ENCODE measurements around the gene BPHL.
"Not testable (repeated sequence)": the region's sequence is repeated elsewhere in the genome, so short reads cannot be mapped to it uniquely, and the experiment has no call there.

BPHL gene

DNA sequence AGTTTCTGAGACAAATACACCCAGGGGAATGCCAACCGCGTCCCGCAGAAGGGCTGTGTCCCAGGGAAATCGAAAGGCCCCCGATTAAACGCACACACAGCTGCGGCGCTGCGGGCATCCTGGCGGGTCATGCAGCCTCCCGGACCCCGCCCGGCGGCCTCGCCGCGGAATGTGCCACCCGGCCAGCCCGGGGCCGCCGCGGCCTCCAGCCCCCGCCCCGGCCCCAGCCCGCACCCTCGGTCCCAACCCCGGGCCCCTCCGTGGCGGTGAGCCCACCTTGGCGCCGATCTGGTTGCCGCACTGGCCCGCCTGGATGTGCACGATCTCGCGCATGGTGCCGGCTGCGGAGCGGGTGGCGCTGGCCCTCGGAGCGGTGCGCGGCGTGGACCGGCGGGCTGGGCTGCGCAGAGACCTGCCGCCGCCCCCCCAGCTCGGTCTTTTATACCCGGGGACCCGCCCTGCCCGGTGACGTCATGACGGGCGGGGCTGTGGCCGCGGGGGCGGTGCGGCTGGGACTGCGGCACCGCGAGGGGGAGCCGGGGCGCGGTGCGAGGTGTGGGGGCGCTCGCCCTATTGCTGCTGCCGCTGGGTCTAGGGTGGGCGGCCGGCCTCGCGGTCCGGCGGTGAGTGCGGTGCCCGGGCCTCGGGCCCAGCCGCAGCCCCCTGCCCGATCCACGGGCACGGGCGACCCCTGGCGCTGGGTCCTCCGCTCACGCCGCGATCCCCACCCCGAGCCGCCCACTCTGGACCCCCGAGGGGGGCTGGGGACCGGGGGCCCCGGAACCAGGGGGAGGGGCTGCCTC is 38.8 kb downstream of the BPHL start, which contains the start of gene TUBB2A:
TSS of gene TUBB2A (minus strand) at position 414 of the 803 bp plus-strand sequence. CDS start at position 333, 81 bp downstream.
- peak; percentile 85 to 88 for DNase-seq

DNA sequence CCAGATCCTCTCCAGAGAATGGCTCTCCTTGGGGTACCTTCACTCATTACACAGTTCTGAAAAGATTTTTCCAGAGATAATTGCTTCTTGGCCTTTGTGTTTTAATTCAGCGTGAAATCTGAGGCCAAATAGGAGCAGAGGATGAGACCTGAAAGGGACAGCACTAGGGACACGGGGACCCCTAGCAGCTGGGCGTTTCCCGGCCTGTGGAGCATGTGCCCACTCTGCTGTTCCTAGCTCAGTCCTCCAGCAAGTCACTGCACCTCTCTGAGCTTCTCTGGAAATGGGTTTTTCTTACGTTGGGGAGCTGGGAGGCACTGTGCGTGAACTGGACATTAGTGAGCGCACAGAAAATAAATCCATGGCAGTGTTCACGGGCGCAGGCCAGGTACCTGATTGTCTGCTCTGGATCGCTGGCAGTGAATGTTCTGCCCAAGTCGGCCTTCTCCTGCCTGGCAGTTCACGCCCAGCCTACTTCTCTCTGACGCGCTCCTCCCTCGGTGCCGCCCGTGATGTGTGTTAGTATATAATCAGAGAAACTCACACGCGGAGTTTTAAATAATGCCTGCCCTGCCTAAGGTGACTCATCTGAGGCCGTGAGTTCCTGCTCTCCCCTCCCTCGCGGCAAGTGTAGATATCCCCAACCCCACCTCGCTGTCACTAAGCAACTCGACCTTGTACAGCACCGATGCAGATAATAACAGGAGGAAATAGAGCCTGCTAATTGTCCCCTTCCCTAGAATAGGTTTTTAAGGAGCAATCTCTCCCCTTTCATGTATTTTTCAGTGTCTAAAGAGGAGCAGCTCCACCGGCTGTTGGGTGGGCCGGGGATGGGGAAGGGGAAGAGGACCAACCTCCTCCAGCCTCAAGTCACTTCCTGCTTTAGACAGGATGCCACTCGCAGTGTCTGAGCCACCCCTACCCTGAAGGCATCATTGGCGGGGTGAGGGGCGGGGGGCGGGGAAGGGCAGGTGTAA is 41.6 kb downstream of the BPHL start:
- DNase-seq: peak; percentile 48 to 50

DNA sequence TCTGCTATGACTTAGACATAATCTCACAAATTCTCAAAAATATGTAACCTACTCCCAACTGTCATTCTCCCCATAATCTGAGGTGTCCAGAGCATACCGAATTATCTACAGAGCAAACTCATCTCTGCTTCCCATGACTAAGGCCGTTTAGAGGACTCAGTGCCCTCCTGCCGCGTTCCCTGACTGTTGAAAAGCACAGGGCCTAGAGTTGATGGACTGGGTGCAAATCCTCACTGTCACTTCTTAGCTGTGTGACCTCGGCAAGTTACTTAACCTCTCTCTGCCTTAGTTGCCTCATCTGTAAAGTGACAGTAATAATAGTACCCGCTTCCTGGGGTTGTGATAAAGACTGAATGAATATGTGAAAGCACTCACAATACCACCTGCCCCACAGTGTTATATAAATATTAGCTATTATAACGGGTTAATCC is 43.6 kb downstream of the BPHL start:
- no peak for DNase-seq

DNA sequence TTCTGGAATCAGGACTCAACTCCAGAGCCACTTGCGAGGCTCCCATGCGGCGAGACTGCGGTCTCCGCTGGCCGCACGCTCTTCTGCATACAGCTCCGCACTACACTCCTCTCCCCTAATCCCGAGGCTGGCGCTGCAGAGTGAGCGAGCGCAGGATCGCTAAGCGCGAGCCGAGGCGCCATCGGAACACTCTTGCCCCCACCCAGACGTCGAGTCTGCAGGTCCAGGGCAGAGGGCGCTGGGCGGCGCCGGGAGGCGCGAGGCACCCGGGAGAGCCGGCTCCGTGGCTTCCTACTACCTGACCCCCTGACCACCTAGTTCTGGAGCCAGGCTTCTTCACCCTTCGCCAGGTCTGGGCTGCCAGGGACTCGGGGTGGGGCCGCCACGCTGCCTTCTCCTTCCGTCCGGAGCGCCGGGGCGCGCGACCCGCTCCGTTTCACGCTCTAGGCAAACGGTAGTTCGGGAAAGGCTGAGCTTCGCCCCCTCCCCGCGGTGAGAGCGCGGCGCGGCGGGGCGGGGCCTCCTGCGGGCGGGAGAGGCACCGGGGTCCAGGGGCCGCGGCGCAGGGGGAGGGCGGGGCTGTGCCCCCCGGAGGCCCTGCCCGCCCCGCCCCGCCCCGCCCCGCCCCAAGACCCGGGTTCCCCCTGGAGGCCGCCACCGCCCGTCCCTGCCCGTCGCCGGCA is 44.2 kb downstream of the BPHL start:
- DNase-seq: peak; percentile 48 to 62

- DNase-seq: no peak
Measured at GRCh38 chr6:3163248-3163594, 44.7 kb downstream of the BPHL start.

GRCh38 chr6:3164388-3164787 is 45.9 kb downstream of the BPHL start:
- DNase-seq: no peak

DNA sequence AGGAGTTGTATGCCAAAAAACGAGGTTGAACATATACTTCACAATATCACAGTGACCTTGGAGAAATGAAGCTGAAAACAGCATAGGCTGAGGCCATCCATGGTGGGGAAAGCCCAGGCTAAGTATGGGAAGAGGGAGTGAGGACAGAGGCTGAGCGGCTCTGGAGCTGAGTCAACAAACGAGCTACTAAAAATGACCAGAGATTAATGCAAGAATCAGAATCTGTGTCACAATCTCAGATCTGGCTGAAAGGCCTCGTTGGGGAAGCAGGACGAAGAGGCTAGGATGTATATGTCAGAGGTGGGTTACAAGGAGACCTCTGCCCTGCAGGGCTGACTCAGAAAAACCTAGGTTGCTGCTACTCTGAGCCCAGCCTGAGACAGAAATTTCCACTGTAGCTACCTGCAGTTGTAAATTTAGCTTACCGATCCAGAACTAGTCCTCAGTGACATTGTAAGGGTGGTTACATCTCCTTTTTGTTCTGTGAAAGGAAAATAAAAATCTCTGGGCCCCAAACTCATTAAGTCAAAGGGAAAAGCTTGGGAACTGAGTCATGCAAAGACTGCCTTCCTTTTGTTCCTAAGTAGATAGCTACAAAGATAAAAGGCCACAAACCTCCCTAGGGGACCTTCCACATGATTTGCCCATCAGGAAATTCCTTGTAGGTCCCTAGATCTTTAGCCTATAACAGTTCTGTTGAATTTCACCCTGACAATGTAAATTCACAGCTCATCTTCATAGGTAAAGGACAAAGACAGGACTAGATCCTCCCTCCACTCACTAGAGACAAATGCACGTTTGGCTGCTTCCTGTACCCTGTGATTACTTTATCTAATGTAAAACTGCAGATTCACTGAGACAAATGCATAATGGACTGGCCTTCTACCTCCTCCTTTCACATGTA is 47.4 kb downstream of the BPHL start:
- no peak for DNase-seq

- DNase-seq: not testable (repeated sequence)
Measured at GRCh38 chr6:3166535-3167225, 48.2 kb downstream of the BPHL start.

- DNase-seq: not testable (repeated sequence)
Measured at GRCh38 chr6:3168046-3168445, 49.5 kb downstream of the BPHL start.

DNA sequence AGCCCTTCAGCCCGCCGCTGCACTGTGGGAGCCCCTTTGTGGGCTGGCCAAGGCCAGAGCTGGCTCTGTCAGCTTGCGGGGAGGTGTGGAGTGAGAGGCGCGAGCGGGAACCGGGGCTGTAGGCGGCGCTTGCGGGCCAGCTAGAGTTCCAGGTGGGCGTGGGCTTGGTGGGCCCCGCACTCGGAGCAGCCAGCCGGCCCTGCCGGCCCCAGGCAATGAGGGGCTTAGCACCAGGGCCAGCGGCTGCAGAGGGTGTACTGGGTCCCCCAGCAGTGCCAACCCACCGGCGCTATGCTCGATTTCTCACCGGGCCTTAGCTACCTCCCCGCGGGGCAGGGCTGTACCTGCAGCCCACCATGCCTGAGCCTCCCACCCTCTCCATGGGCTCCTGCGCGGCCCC is 52.2 kb downstream of the BPHL start:
- not testable (repeated sequence) for DNase-seq

GRCh38 chr6:3171313-3172175 is 53.0 kb downstream of the BPHL start:
- not testable (repeated sequence) for DNase-seq

GRCh38 chr6:3172789-3173188 is 54.3 kb downstream of the BPHL start:
- not testable (repeated sequence) for DNase-seq

DNA sequence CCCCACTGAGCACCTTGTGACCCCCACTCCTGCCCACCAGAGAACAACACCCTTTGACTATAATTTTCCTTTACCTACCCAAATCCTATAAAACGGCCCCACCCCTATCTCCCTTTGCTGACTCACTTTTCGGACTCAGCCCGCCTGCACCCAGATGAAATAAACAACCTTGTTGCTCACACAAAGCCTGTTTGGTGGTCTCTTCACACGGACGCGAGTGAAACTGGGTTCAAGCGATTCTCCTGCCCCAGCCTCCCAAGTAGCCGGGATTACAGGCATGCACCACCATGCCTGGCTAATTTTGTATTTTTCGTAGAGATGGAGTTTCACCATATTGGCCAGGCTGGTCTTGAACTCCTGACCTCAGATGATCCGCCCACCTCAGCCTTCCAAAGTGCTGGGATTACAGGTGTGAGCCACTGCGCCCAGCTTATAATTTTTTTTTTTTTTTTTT is 55.2 kb downstream of the BPHL start:
- DNase-seq: not testable (repeated sequence)

- DNase-seq: no peak
Measured at GRCh38 chr6:3175715-3176402, 57.3 kb downstream of the BPHL start.

GRCh38 chr6:3176562-3177355 is 58.2 kb downstream of the BPHL start:
- DNase-seq: peak; percentile 33 to 45

DNA sequence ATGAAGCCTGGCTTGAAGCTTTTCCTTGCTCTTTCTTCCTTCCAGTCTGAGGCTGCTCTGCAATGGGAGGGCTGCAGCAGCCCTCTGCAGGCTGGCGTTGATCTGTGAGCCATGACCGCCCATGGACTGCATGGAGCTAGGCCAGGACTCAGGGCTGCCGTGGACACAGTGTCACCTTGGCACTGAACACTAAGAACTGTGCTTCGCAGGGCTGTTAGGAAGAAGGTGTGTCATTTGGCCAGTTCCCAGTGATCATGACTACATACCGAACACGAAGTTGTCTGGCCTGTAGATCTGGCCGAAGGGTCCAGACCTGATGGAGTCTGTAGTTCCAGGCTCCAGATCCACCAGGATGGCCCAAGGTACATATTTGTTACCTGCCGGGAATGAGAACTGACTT is 60.2 kb downstream of the BPHL start:
- not testable (repeated sequence) for DNase-seq

DNA sequence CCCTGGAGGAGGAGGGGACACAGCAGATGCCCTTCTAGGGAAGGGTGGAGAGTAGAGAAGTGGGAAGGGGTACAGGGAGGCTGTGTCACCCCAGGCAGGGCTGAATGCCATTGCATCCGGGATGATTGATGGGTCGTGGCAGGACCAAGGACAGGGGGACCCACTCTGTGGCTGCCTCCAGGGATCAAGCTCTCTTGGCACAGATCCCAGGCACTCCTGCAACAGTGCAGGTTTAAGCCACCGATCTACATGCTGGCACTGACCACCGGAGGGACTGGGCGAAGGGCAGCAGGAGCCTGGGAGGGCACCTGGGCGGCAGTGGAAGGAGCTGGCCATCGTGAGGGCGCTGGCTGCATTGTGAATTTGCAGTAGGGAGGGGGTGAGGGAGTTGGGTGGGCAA is 61.4 kb downstream of the BPHL start:
- not testable (repeated sequence) for DNase-seq

DNA sequence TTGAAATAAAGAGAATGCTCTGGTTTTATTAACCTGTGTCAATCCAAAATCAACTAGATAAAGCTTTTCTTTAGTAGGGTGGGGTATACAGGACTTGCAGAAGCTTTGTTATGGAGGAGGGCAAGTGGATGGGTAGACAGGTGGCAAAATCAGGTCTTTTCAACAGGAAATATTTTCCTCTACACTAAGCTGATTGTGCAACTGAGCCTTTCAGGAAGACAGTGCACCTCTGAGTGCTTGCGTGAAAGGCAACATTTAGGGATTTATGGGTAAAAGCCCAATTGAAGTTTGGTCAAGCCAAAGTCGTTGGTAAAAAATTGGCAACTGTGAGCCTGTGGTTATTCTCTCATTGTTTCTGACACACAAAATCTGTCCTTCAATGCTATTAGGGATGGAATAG is 62.6 kb downstream of the BPHL start:
- DNase-seq: no peak

GRCh38 chr6:3183066-3183465 is 64.6 kb downstream of the BPHL start:
- DNase-seq: no peak

Measured in stimulated activated CD4-positive, alpha-beta T cell treated with anti-CD3 and anti-CD28 coated beads, Interleukin-2, amount 100 ng/mL, for 24 hours (primary cell).